Measurements from ENCODE around the gene NCKAP5. TPM values are rescaled to one million over a fixed set of nuclear protein-coding genes. Genes with fewer than 3 reads are reported as not detected.

Gene NCKAP5
- total and polyA plus RNA-seq, 11 donors = 0.51 to 10.5 (median 5.2) TPM

DNA sequence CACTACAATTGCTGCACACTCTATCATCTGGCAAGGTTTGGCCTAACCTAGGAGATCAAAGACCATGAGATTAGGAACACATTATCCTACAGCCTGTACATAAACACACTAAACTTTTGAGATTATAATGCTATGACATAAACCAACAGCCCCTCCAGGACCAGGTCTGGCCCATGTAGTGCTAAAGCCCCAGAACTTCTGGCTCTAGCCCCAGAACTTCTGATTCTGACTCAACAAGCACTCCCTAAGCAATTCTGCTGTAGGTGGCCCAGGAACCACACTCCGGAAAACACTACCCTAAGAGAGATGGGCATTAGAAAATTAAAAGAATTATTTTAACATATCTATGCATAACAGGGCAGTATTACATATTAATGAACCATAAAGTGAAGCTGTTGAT lies 528.7 kb downstream of the NCKAP5 start:
- intact Hi-C loops (cut with DNase I) = loop anchor here in 1 of 10 donors (10.0 kb wide), 1 partner anchor 485 kb away; no protein-coding TSS in a partner anchor
- WGBS, 4 donors = 83 to 97% (median 92%) methylated on average over 1 of the region's 1 CpG
- Histone ChIP-seq H3K4me3 (no peak overlapping the region), H3K27ac (no peak overlapping the region), H3K27me3 (no peaks in the 10 kb centered on the region), H3K4me1 (no peaks in the 10 kb centered on the region), H3K36me3 (no peaks in the 10 kb centered on the region), H3K9me3 (peaks cover 0 to 36% (median 0%) of the 10 kb centered on the region in 12 donors)
- DNase-seq (no peak), ATAC-seq (no peak)
- TF ChIP-seq, protein P1, sequence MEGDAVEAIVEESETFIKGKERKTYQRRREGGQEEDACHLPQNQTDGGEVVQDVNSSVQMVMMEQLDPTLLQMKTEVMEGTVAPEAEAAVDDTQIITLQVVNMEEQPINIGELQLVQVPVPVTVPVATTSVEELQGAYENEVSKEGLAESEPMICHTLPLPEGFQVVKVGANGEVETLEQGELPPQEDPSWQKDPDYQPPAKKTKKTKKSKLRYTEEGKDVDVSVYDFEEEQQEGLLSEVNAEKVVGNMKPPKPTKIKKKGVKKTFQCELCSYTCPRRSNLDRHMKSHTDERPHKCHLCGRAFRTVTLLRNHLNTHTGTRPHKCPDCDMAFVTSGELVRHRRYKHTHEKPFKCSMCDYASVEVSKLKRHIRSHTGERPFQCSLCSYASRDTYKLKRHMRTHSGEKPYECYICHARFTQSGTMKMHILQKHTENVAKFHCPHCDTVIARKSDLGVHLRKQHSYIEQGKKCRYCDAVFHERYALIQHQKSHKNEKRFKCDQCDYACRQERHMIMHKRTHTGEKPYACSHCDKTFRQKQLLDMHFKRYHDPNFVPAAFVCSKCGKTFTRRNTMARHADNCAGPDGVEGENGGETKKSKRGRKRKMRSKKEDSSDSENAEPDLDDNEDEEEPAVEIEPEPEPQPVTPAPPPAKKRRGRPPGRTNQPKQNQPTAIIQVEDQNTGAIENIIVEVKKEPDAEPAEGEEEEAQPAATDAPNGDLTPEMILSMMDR (IDR thresholded peaks at IDR 0.05) = no peak
- no peak for TF ChIP-seq POLR2A (IDR thresholded peaks at IDR 0.05)

DNA sequence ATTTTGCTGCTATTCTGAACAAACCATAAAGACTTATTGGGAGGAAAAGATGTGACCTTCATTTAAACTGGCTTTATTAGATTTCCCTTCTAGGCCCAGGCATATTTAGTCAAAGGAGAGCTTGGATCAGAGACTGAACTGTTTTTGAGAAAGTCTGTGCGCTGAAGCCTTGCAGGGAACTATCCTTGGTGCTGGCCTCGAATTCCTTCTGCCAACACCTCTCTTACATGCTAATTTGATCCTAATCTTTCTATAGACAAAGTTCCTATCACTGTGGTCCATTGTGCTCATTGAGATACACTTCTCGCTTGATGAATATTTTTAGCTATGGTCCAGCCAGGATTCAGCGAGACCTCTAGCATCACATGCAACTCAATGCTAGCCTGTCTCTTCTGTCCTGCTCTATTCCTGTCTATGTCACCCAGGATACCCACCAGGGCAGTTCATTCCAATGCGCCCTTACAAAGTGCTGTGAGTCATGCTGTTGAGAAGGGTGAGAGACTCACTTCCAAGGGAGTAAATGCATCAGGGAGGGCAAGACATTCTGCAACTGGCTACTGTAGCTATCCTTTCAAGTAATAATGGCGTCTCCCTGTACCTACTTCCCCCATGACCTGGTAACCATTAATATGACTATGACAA lies 541.6 kb downstream of the NCKAP5 start:
- H3K27me3 ChIP-seq = no peaks in the 10 kb centered on the region
- intact Hi-C loops (cut with DNase I) = no loop called here
- H3K27ac ChIP-seq = no peak overlapping the region
- TF ChIP-seq, protein P1 (IDR thresholded peaks at IDR 0.05) = no peak
- no peak for TF ChIP-seq POLR2A (IDR thresholded peaks at IDR 0.05)
- H3K36me3 ChIP-seq = no peaks in the 10 kb centered on the region
- no peak for ATAC-seq
- no peaks in the 10 kb centered on the region for H3K4me1 ChIP-seq
- no peak overlapping the region for H3K4me3 ChIP-seq
- H3K9me3 ChIP-seq = no peaks in the 10 kb centered on the region
- 51 to 61% (median 60%) methylated on average over 6 of the region's 6 CpGs for WGBS, 4 donors
- no peak for DNase-seq

DNA sequence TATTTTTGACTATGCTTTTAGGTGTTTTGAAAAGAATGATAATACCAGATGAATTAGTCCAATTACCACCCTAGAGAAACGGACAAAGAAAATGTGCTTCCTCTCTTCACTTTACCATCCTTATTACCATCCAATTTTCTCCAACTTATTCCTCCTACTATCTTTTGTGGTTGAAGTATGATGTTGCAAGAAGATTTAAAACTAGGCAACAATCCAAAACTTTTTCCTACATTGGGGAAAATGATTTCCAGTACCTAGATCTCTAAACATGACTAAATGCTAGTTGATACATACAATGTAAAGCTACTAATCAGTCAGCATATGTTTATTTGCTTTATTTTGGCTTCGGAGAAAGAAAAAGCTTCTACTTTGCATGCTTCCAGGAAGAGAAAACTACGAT lies 543.3 kb downstream of the NCKAP5 start:
- Histone ChIP-seq H3K4me1 (no peaks in the 10 kb centered on the region), H3K36me3 (no peaks in the 10 kb centered on the region), H3K27ac (no peak overlapping the region), H3K4me3 (no peak overlapping the region), H3K9me3 (no peaks in the 10 kb centered on the region), H3K27me3 (no peaks in the 10 kb centered on the region)
- DNase-seq = no peak
- 56 to 82% (median 73%) methylated on average over 3 of the region's 3 CpGs for WGBS, 4 donors
- ATAC-seq = no peak
- intact Hi-C loops (cut with DNase I) = no loop called here
- no peak for TF ChIP-seq POLR2A (IDR thresholded peaks at IDR 0.05)
- TF ChIP-seq, protein P1 (IDR thresholded peaks at IDR 0.05) = no peak

DNA sequence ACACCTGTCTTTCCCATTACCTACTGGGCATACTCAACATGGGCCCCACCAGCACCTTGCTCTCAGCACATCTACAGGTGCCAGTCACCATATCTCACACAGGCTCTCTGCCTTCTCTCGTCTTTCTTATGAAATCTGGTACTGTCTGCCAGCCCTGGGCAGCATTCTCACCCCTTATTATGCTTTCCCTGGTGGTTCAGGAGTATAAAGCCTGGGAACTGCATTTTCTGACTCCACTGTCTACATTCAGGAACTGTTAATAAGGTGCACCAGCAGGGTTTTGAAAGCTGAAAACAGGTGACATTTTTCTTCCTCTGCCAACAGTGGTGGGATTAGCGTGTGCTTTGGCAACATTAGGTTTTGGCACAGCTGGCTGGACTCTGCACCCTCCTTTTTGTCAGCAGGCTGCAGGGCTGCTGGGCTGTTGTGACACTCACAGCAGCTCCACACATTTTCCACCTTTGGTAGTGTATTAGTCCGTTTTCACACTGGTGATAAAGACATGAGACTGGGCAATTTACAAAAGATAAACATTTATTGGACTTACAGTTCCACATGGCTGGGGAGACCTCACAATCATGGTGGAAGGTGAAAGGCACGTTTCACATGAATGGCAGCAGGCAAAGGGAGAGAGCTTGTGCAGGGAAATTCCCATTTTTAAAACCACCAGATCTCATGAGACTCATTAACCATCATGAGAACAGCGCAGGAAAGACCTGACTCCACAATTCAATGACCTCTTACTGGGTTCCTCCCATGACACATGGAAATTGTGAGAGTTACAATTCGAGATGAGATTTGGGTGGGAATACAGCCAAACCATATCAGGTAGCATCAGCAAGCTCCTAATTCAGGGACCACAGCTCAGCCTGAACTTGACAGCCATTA lies 555.2 kb downstream of the NCKAP5 start:
- Histone ChIP-seq H3K9me3 (no peaks in the 10 kb centered on the region), H3K27me3 (no peaks in the 10 kb centered on the region), H3K36me3 (no peaks in the 10 kb centered on the region), H3K27ac (no peak overlapping the region), H3K4me3 (no peak overlapping the region), H3K4me1 (no peaks in the 10 kb centered on the region)
- DNase-seq (no peak), ATAC-seq (no peak)
- 65 to 71% (median 67%) methylated on average over 6 of the region's 6 CpGs for WGBS, 4 donors
- intact Hi-C loops (cut with DNase I) = no loop called here
- TF ChIP-seq, protein P1 (IDR thresholded peaks at IDR 0.05) = no peak
- TF ChIP-seq POLR2A (IDR thresholded peaks at IDR 0.05) = no peak
